K562 (cell line): ENCODE data around the gene CLEC1A.

ENCODE experiments used
- CREB1 ChIP-seq, 2 experiments: sonication (generic) in 1 of 2; formaldehyde crosslinking in 1 of 2; IDR thresholded peaks; 2 replicates each; pipeline versions ENCODE4 v1.6.1 to v1.8.0; 2012 to 2022; ENCODE audit warnings: inconsistent platforms in 1 of 2, mild to moderate bottlenecking in 1 of 2, missing genetic modification reagents in 1 of 2, moderate library complexity in 1 of 2
- DMBX1 ChIP-seq: fragments of 250-450 bp; sonication (Bioruptor Pico); IDR thresholded peaks from 2 replicates; pipeline ENCODE4 v1.8.0; 2022; ENCODE audit warnings: inconsistent platforms, mild to moderate bottlenecking, moderate library complexity, borderline replicate concordance
- GABPA ChIP-seq: fragments of 200-800 bp; sonication (Bioruptor generic); conservative IDR thresholded peaks from 2 replicates; pipeline ENCODE4 v1.6.1; 2016; ENCODE audit warnings: low read depth, missing genetic modification characterization, missing compliant biosample characterization
- MCM2 ChIP-seq: fragments of 450-650 bp; IDR thresholded peaks from 2 replicates; pipeline ENCODE4 v1.6.1; 2017; ENCODE audit warnings: low read depth, mild to moderate bottlenecking
- PHF8 ChIP-seq: fragments of 200-600 bp; sonication (generic); IDR thresholded peaks from 2 replicates; pipeline ENCODE4 v1.6.1; 2012; ENCODE audit warnings: mixed run types, mild to moderate bottlenecking, inconsistent platforms, low read length, moderate library complexity, borderline replicate concordance
- SMC3 ChIP-seq: conservative IDR thresholded peaks from 2 replicates; pipeline ENCODE4 v1.6.1; 2011; ENCODE audit warnings: low read depth, low read length, improper control_type of control experiment; ENCODE audit not compliant: insufficient read depth

DNA sequence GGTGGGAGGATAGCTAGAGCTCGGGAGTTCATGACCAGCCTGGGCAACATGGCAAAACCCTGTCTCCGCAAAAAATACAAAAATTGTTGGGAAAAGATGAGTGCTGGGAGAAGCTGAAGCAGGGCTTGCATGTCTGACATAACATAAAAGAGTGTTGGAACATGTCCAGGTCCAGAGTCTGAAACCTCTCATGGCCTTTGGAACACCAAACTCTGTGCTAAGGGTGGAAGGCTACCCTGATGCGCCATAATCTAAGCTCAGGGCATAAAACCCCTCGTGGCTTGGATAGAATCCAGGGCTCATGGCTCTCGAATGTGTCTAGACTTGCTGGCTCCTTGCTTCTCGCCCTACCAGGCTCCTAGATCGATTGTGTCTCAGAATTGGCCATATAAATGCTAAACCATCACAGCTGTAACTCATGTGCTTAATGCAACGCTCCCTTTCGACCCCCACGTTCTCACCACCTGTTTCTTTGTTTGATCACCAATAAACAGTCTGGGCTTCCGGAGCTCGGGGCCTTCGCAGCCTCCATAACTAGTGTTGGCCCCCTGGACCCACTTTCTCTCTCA, 37.9 kb upstream of the CLEC1A start:
- no peak for TF ChIP-seq SMC3
- TF ChIP-seq GABPA (tag), result no peak
- TF ChIP-seq CREB1 (IDR thresholded peaks at IDR 0.05), result no peak
- no peak for TF ChIP-seq CREB1 (CRISPR knock-in tag; IDR thresholded peaks at IDR 0.05)
- TF ChIP-seq DMBX1 (CRISPR knock-in tag), result no peak
- TF ChIP-seq MCM2, result no peak
- no peak for TF ChIP-seq PHF8
